GM19043 (cell line): ENCODE results near the gene SLAIN2.
"Not testable (repeated sequence)": the region's sequence is repeated elsewhere in the genome, so short reads cannot be mapped to it uniquely, and the experiment has no call there.

Experiments used
- ATAC-seq: cut with Tn5 transposase; IDR thresholded peaks from one replicate; pipeline ENCODE4 v1.9.1; 2021; ENCODE audit warnings: low read depth; ENCODE audit not compliant: unreplicated experiment

SLAIN2 gene

GRCh38 chr4:48429709-48430474, 88.6 kb downstream of the SLAIN2 start:
- ATAC-seq = no peak

GRCh38 chr4:48431401-48431800, 90.1 kb downstream of the SLAIN2 start:
- ATAC-seq = no peak

- no peak for ATAC-seq
These were observed 90.7 kb downstream of the SLAIN2 start for GRCh38 chr4:48432017-48432416.

GRCh38 chr4:48436318-48436717, 95.0 kb downstream of the SLAIN2 start:
- no peak for ATAC-seq

GRCh38 chr4:48439988-48440387, 98.7 kb downstream of the SLAIN2 start:
- ATAC-seq = no peak

- ATAC-seq = not testable (repeated sequence)
These were observed 99.6 kb downstream of the SLAIN2 start for GRCh38 chr4:48440914-48441313.

GRCh38 chr4:48445704-48446103, 104.4 kb downstream of the SLAIN2 start:
- ATAC-seq = no peak

- ATAC-seq = no peak
These were observed 105.3 kb downstream of the SLAIN2 start for GRCh38 chr4:48446642-48447041.

GRCh38 chr4:48449151-48449550, 107.8 kb downstream of the SLAIN2 start:
- ATAC-seq = no peak

- ATAC-seq = no peak
These were observed 109.4 kb downstream of the SLAIN2 start for GRCh38 chr4:48450740-48451139.

- not testable (repeated sequence) for ATAC-seq
These were observed 110.3 kb downstream of the SLAIN2 start for GRCh38 chr4:48451656-48452055.

- ATAC-seq = no peak
These were observed 113.3 kb downstream of the SLAIN2 start for GRCh38 chr4:48454591-48454990.

GRCh38 chr4:48461000-48461399, 119.7 kb downstream of the SLAIN2 start:
- no peak for ATAC-seq

GRCh38 chr4:48462363-48462762, 121.0 kb downstream of the SLAIN2 start:
- no peak for ATAC-seq

- ATAC-seq = no peak
These were observed 126.1 kb downstream of the SLAIN2 start for GRCh38 chr4:48467442-48467841.

- ATAC-seq = no peak
These were observed 126.6 kb downstream of the SLAIN2 start for GRCh38 chr4:48467891-48468290.

- no peak for ATAC-seq
These were observed 128.8 kb downstream of the SLAIN2 start for GRCh38 chr4:48470137-48470536.

GRCh38 chr4:48470570-48470969, 129.2 kb downstream of the SLAIN2 start:
- no peak for ATAC-seq

- no peak for ATAC-seq
These were observed 131.5 kb downstream of the SLAIN2 start for GRCh38 chr4:48472794-48473193.

- no peak for ATAC-seq
These were observed 134.4 kb downstream of the SLAIN2 start for GRCh38 chr4:48475770-48476169.
